ENCODE data around the gene NOTO.

NOTO gene

DNA sequence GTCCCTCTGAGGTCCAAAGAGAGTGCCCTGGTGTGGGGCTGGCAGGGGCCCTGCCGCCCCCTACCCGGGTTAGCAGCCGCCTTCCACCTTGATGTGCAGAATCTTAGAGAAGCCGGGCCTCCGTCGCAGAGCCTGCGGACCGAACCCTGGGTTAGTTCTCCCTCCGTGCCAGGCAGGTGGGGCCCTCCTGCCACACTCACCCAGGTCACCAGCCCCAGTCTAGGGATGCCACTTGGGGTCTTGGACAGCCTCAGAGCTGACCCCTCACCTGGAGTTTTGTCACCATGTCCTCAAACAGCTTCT is 56.5 kb downstream of the NOTO start:
- DNase-seq, result no peak

- DNase-seq, result no peak
Measured at GRCh38 chr2:73259276-73259675, 56.9 kb downstream of the NOTO start.

- no peak for DNase-seq
Measured at GRCh38 chr2:73259704-73260337, 57.4 kb downstream of the NOTO start.

- no peak for DNase-seq
Measured at GRCh38 chr2:73260338-73260984, 58.1 kb downstream of the NOTO start.

All from activated CD4-positive, alpha-beta T cell treated with anti-CD3 and anti-CD28 coated beads for 1 hour (primary cell).